ENCODE results near the gene SIMC1. TPM values are rescaled to one million over a fixed set of nuclear protein-coding genes. Genes with fewer than 3 reads are reported as not detected.
A peak's percentile ranks its signal among the peaks of the same experiment; 100 is the strongest.
"Not testable (repeated sequence)": the region's sequence is repeated elsewhere in the genome, so short reads cannot be mapped to it uniquely, and the experiment has no call there.

The SIMC1 gene
- total RNA-seq, 2 experiments from 2014 or later = 23.5 to 24.8 TPM

GRCh38 chr5:176244318-176244717 lies 6.1 kb downstream of the SIMC1 start:
- H3K4me1 Mint-ChIP-seq, H3K27ac Mint-ChIP-seq, H3K36me3 Mint-ChIP-seq, DNase-seq, H3K9me3 Mint-ChIP-seq, H3K4me3 Mint-ChIP-seq, H3K27me3 Mint-ChIP-seq: not testable (repeated sequence)

GRCh38 chr5:176245074-176245473 lies 6.8 kb downstream of the SIMC1 start:
- not testable (repeated sequence) for H3K27ac Mint-ChIP-seq, H3K4me3 Mint-ChIP-seq, H3K9me3 Mint-ChIP-seq, H3K4me1 Mint-ChIP-seq, H3K36me3 Mint-ChIP-seq, DNase-seq, H3K27me3 Mint-ChIP-seq

GRCh38 chr5:176245489-176245888 lies 7.3 kb downstream of the SIMC1 start:
- not testable (repeated sequence) for DNase-seq, H3K27ac Mint-ChIP-seq, H3K36me3 Mint-ChIP-seq, H3K4me1 Mint-ChIP-seq, H3K4me3 Mint-ChIP-seq, H3K27me3 Mint-ChIP-seq, H3K9me3 Mint-ChIP-seq

GRCh38 chr5:176250691-176251090 lies 12.5 kb downstream of the SIMC1 start:
- DNase-seq, H3K4me3 Mint-ChIP-seq, H3K27ac Mint-ChIP-seq, H3K4me1 Mint-ChIP-seq, H3K27me3 Mint-ChIP-seq, H3K9me3 Mint-ChIP-seq: not testable (repeated sequence)
- peaks cover 11% of the 10 kb centered on the region for H3K36me3 Mint-ChIP-seq

- not testable (repeated sequence) for H3K4me3 Mint-ChIP-seq, H3K4me1 Mint-ChIP-seq, H3K36me3 Mint-ChIP-seq, DNase-seq, H3K27me3 Mint-ChIP-seq, H3K27ac Mint-ChIP-seq, H3K9me3 Mint-ChIP-seq
These were observed 13.9 kb downstream of the SIMC1 start for GRCh38 chr5:176252171-176252570.

GRCh38 chr5:176253370-176254065 lies 15.3 kb downstream of the SIMC1 start:
- not testable (repeated sequence) for H3K27ac Mint-ChIP-seq, H3K4me1 Mint-ChIP-seq, DNase-seq, H3K4me3 Mint-ChIP-seq, H3K36me3 Mint-ChIP-seq, H3K27me3 Mint-ChIP-seq, H3K9me3 Mint-ChIP-seq

- not testable (repeated sequence) for H3K27me3 Mint-ChIP-seq, H3K4me1 Mint-ChIP-seq, H3K9me3 Mint-ChIP-seq, DNase-seq, H3K4me3 Mint-ChIP-seq, H3K36me3 Mint-ChIP-seq, H3K27ac Mint-ChIP-seq
These were observed 15.8 kb downstream of the SIMC1 start for GRCh38 chr5:176254066-176254393.

- not testable (repeated sequence) for H3K9me3 Mint-ChIP-seq
These were observed 19.8 kb downstream of the SIMC1 start for GRCh38 chr5:176257871-176258505.

GRCh38 chr5:176260682-176261081 lies 22.5 kb downstream of the SIMC1 start:
- not testable (repeated sequence) for H3K4me1 Mint-ChIP-seq, DNase-seq, H3K27me3 Mint-ChIP-seq, H3K27ac Mint-ChIP-seq, H3K4me3 Mint-ChIP-seq
- H3K9me3 Mint-ChIP-seq = peaks cover 12% of the 10 kb centered on the region
- H3K36me3 Mint-ChIP-seq = peaks cover 31% of the 10 kb centered on the region

More at GRCh38 chr5:176257871-176258505, 19.8 kb downstream of the SIMC1 start:
- not testable (repeated sequence) for H3K27ac Mint-ChIP-seq, DNase-seq, H3K4me3 Mint-ChIP-seq, H3K27me3 Mint-ChIP-seq, H3K4me1 Mint-ChIP-seq
- peaks cover 13% of the 10 kb centered on the region for H3K36me3 Mint-ChIP-seq

GRCh38 chr5:176266448-176266847 lies 28.2 kb downstream of the SIMC1 start:
- H3K4me1 Mint-ChIP-seq = not testable (repeated sequence)

GRCh38 chr5:176289018-176289417 lies 50.8 kb downstream of the SIMC1 start:
- H3K9me3 Mint-ChIP-seq, H3K4me1 Mint-ChIP-seq, DNase-seq, H3K4me3 Mint-ChIP-seq, H3K27me3 Mint-ChIP-seq, H3K36me3 Mint-ChIP-seq, H3K27ac Mint-ChIP-seq: not testable (repeated sequence)

More at GRCh38 chr5:176266448-176266847, 28.2 kb downstream of the SIMC1 start:
- peak overlapping the region; percentile 87 for H3K27ac Mint-ChIP-seq
- H3K36me3 Mint-ChIP-seq = peaks cover 35% of the 10 kb centered on the region
- not testable (repeated sequence) for H3K27me3 Mint-ChIP-seq, DNase-seq, H3K4me3 Mint-ChIP-seq
- H3K9me3 Mint-ChIP-seq = peaks cover 13% of the 10 kb centered on the region

- not testable (repeated sequence) for H3K27ac Mint-ChIP-seq, H3K4me1 Mint-ChIP-seq, H3K27me3 Mint-ChIP-seq, H3K36me3 Mint-ChIP-seq, H3K9me3 Mint-ChIP-seq, DNase-seq, H3K4me3 Mint-ChIP-seq
These were observed 52.0 kb downstream of the SIMC1 start for GRCh38 chr5:176290057-176290840.

- H3K36me3 Mint-ChIP-seq = peaks cover 47% of the 10 kb centered on the region
- not testable (repeated sequence) for H3K27ac Mint-ChIP-seq, DNase-seq, H3K4me1 Mint-ChIP-seq, H3K9me3 Mint-ChIP-seq, H3K27me3 Mint-ChIP-seq, H3K4me3 Mint-ChIP-seq
These were observed 67.1 kb downstream of the SIMC1 start for GRCh38 chr5:176305356-176305755.

GRCh38 chr5:176317534-176318374 lies 79.5 kb downstream of the SIMC1 start:
- peaks cover 19% of the 10 kb centered on the region for H3K36me3 Mint-ChIP-seq
- no peak overlapping the region for H3K4me3 Mint-ChIP-seq
- no peaks in the 10 kb centered on the region for H3K9me3 Mint-ChIP-seq
- no peaks in the 10 kb centered on the region for H3K4me1 Mint-ChIP-seq
- no peak overlapping the region for H3K27ac Mint-ChIP-seq
- no peak for DNase-seq
- no peaks in the 10 kb centered on the region for H3K27me3 Mint-ChIP-seq

Measured in activated naive CD8-positive, alpha-beta T cell treated with anti-CD3 and anti-CD28 coated beads for 36 hours (primary cell).